GM23338 (cell line): Measurements from ENCODE around the gene XRN2. TPM values are rescaled to one million over a fixed set of nuclear protein-coding genes. Genes with fewer than 3 reads are reported as not detected.

ENCODE experiments used
- ATAC-seq: fragments of 200-7000 bp; cut with Tn5 transposase; 3 replicates; pipeline ENCODE4 v1.9.1; 2020
- DNase-seq: peaks from one replicate; pipeline ENCODE4 v3.0.0-alpha.2; 2015; ENCODE audit warnings: low spot score
- H2AFZ ChIP-seq: fragments of 200-600 bp; sonication (generic); 2 replicates; pipeline ENCODE4 v1.8.0; 2016; ENCODE audit warnings: antibody characterized with exemption, mild to moderate bottlenecking, moderate library complexity
- H3F3A ChIP-seq: fragments of 200-600 bp; sonication (generic); replicated peaks from 2 replicates; pipeline ENCODE4 v1.8.0; 2017; ENCODE audit warnings: antibody characterized with exemption, mixed run types, low read depth
- H3K27ac ChIP-seq: fragments of 200-600 bp; sonication (generic); 2 replicates; pipeline ENCODE4 v1.6.1; 2016; ENCODE audit warnings: low read depth
- H3K27me3 ChIP-seq: fragments of 200-600 bp; sonication (generic); 2 replicates; pipeline ENCODE4 v1.8.0; 2016; ENCODE audit warnings: mild to moderate bottlenecking, mixed run types, moderate library complexity; ENCODE audit not compliant: insufficient read depth
- H3K36me3 ChIP-seq: fragments of 200-600 bp; sonication (generic); 2 replicates; pipeline ENCODE4 v1.8.0; 2016; ENCODE audit warnings: mild to moderate bottlenecking; ENCODE audit not compliant: insufficient read depth
- H3K4me1 ChIP-seq: fragments of 200-600 bp; sonication (generic); 2 replicates; pipeline ENCODE4 v1.8.0; 2016; ENCODE audit warnings: mild to moderate bottlenecking, moderate library complexity; ENCODE audit not compliant: insufficient read depth
- H3K4me2 ChIP-seq: fragments of 200-600 bp; sonication (generic); 2 replicates; pipeline ENCODE4 v1.7.1; 2017; ENCODE audit warnings: mixed run types
- H3K4me3 ChIP-seq: fragments of 200-600 bp; sonication (generic); 2 replicates; pipeline ENCODE4 v1.6.1; 2016; ENCODE audit warnings: mixed run types
- H3K79me2 ChIP-seq: fragments of 200-600 bp; sonication (generic); replicated peaks from 2 replicates; pipeline ENCODE4 v1.8.0; 2017; ENCODE audit warnings: mild to moderate bottlenecking; ENCODE audit not compliant: insufficient read depth
- H3K9me2 ChIP-seq: fragments of 200-600 bp; sonication (generic); 2 replicates; pipeline ENCODE4 v1.8.0; 2017; ENCODE audit not compliant: insufficient read depth
- H4K20me1 ChIP-seq: fragments of 200-600 bp; sonication (generic); replicated peaks from 2 replicates; pipeline ENCODE4 v1.8.0; 2017; ENCODE audit warnings: mild to moderate bottlenecking; ENCODE audit not compliant: insufficient read depth
- H3K27ac Mint-ChIP-seq: 2 replicates; pipeline ENCODE4 v1.8.0; 2020; ENCODE audit warnings: inconsistent platforms, mild to moderate bottlenecking, moderate library complexity, mixed read lengths
- H3K27me3 Mint-ChIP-seq: 3 replicates; pipeline ENCODE4 v1.8.0; 2022; ENCODE audit warnings: low read depth, mild to moderate bottlenecking, moderate library complexity, mixed read lengths, inconsistent platforms; ENCODE audit not compliant: insufficient read depth, poor library complexity
- H3K36me3 Mint-ChIP-seq: 3 replicates; pipeline ENCODE4 v1.8.0; 2021; ENCODE audit warnings: low read depth, mild to moderate bottlenecking, inconsistent platforms, moderate library complexity, mixed read lengths
- H3K4me1 Mint-ChIP-seq: 3 replicates; pipeline ENCODE4 v1.8.0; 2020; ENCODE audit warnings: mild to moderate bottlenecking, inconsistent platforms, mixed read lengths
- H3K4me3 Mint-ChIP-seq: 3 replicates; pipeline ENCODE4 v1.8.0; 2021; ENCODE audit warnings: moderate library complexity, mild to moderate bottlenecking, inconsistent platforms, mixed read lengths
- H3K9me3 Mint-ChIP-seq: 3 replicates; pipeline ENCODE4 v1.8.0; 2020; ENCODE audit warnings: moderate library complexity, mild to moderate bottlenecking, inconsistent platforms, mixed read lengths
- CREB1 ChIP-seq: fragments of 250-450 bp; sonication (Bioruptor Pico); IDR thresholded peaks from 2 replicates; pipeline ENCODE4 v1.5.0; 2020; ENCODE audit warnings: low read depth, mild to moderate bottlenecking, moderate library complexity
- JUNB ChIP-seq: IDR thresholded peaks from one replicate; pipeline ENCODE4 v1.6.1; 2016; ENCODE audit warnings: antibody characterized with exemption; ENCODE audit not compliant: unreplicated experiment
- NANOG ChIP-seq: IDR thresholded peaks from 2 replicates; pipeline ENCODE4 v1.6.1; 2016; ENCODE audit warnings: antibody characterized with exemption, borderline replicate concordance
- STAT1 ChIP-seq: IDR thresholded peaks from one replicate; pipeline ENCODE4 v1.6.1; 2016; ENCODE audit warnings: antibody characterized with exemption; ENCODE audit not compliant: unreplicated experiment
- ZNF114 ChIP-seq: fragments of 250-450 bp; sonication (Bioruptor Pico); IDR thresholded peaks from 2 replicates; pipeline ENCODE4 v1.5.0; 2020; ENCODE audit warnings: mild to moderate bottlenecking, moderate library complexity
- ZNF331 ChIP-seq: fragments of 250-450 bp; sonication (Bioruptor Pico); IDR thresholded peaks from 2 replicates; pipeline ENCODE4 v1.5.0; 2020; ENCODE audit warnings: low read depth, mild to moderate bottlenecking, moderate library complexity
- polyA plus RNA-seq: library from polyadenylated mRNA; unstranded; fragments of >200 nt; fragmentation: Nextera tagmentation; extraction: Ambion mirVana; gene quantifications from 2 replicates; pipeline ENCODE4 v1.2.1, GENCODE V29; 2016
- total RNA-seq: library from RNA; depleted of rRNA; stranded (reverse); fragments of >200 nt; shearing (Covaris generic); gene quantifications from 2 replicates; pipeline ENCODE4 v1.2.3, GENCODE V29; 2014
- TF ChIP-seq, protein P1 (sequence below): IDR thresholded peaks from 2 replicates; pipeline ENCODE4 v1.6.1; 2016; ENCODE audit warnings: antibody characterized with exemption
- TF ChIP-seq, protein P2 (sequence below): IDR thresholded peaks from one replicate; pipeline ENCODE4 v1.6.1; 2018; ENCODE audit warnings: antibody characterized with exemption; ENCODE audit not compliant: unreplicated experiment
- TF ChIP-seq, protein P3 (sequence below), 2 experiments: fragments of 200-600 bp in 1 of 2; sonication (generic) in 1 of 2; conservative IDR thresholded peaks; 2 replicates each; pipeline versions ENCODE4 v1.5.1 to v1.6.1; 2016 to 2017; ENCODE audit warnings: antibody characterized with exemption in 2 of 2, low read depth in 2 of 2, mild to moderate bottlenecking in 2 of 2, moderate library complexity in 1 of 2

Gene XRN2
- total and polyA plus RNA-seq, 2 experiments from 2014 or later, result 113 to 150 TPM

DNA sequence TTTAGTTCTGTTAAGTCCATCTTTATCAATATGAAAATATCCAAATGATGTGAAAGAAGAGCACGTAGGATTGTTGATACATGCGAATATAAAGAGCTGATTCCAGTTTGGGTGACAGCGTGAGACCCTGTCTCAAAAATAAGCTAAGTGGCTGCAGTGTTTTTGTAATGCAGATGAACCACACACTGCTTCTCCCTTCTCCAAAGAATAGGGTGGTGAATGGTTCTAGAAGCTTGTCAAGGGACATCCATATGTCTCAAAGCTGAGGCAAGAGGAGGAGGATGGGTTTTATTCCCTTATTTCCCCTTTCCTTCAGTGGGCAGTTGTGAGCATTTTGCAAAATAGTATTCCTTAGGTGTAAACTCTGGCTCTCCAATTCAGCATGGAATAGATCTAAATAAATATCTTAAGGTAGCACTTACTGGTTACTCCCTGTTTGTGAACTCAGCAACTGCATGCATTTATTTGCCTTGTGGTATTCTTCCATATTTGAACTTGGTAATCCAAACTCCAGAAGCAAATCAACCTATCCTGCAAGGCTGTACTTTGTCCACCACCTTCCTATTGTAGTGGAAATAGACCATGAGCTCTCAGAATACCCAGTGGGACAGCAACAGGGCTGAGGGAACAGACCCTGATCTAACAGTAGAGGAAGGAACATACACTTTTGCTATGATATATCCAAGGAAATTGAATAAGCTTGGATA lies 38.0 kb downstream of the XRN2 start (continued):
- no peak for TF ChIP-seq JUNB
- TF ChIP-seq CREB1 (CRISPR knock-in tag), result no peak
- TF ChIP-seq NANOG, result no peak
- TF ChIP-seq, protein P1, sequence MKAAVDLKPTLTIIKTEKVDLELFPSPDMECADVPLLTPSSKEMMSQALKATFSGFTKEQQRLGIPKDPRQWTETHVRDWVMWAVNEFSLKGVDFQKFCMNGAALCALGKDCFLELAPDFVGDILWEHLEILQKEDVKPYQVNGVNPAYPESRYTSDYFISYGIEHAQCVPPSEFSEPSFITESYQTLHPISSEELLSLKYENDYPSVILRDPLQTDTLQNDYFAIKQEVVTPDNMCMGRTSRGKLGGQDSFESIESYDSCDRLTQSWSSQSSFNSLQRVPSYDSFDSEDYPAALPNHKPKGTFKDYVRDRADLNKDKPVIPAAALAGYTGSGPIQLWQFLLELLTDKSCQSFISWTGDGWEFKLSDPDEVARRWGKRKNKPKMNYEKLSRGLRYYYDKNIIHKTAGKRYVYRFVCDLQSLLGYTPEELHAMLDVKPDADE, result no peak
- no peak for TF ChIP-seq ZNF331 (CRISPR knock-in tag)
- TF ChIP-seq STAT1, result no peak
- TF ChIP-seq, protein P2, sequence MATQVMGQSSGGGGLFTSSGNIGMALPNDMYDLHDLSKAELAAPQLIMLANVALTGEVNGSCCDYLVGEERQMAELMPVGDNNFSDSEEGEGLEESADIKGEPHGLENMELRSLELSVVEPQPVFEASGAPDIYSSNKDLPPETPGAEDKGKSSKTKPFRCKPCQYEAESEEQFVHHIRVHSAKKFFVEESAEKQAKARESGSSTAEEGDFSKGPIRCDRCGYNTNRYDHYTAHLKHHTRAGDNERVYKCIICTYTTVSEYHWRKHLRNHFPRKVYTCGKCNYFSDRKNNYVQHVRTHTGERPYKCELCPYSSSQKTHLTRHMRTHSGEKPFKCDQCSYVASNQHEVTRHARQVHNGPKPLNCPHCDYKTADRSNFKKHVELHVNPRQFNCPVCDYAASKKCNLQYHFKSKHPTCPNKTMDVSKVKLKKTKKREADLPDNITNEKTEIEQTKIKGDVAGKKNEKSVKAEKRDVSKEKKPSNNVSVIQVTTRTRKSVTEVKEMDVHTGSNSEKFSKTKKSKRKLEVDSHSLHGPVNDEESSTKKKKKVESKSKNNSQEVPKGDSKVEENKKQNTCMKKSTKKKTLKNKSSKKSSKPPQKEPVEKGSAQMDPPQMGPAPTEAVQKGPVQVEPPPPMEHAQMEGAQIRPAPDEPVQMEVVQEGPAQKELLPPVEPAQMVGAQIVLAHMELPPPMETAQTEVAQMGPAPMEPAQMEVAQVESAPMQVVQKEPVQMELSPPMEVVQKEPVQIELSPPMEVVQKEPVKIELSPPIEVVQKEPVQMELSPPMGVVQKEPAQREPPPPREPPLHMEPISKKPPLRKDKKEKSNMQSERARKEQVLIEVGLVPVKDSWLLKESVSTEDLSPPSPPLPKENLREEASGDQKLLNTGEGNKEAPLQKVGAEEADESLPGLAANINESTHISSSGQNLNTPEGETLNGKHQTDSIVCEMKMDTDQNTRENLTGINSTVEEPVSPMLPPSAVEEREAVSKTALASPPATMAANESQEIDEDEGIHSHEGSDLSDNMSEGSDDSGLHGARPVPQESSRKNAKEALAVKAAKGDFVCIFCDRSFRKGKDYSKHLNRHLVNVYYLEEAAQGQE, result no peak

DNA sequence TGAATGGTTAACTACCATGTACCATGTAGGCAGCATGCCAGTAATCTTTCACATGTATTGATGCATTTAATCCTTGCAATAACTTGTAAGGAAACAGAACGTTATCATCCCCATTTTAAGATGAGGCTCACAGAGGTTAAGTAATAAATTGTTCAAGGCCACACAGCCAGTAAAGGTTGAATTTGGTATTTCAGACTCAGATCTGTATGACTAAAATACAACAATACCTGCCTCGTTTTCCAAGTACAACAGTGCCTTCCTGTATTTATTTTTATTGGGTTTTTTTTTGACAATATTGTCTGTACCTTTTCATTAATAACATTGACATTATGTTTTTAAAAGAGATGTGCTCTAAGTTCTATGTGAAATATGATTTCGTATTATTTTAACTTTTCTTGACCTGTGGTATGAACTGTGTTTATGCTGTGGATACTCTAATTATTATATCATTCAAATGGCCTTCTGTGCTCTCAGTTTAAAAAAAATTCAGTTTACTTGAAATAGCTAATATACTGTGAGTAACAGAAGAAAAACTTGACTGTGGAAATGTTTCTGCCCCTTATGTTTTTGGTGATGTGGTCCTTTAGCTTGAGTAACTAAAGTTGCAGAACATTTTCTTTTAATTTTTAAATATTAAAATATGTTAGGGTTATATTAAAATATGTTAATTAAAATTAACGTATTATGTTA lies 39.7 kb downstream of the XRN2 start:
- DNase-seq, result no peak
- H3K36me3 ChIP-seq, result peaks cover 44% of the 10 kb centered on the region
- Mint-ChIP-seq H3K36me3 (peaks cover 63% of the 10 kb centered on the region), H3K4me3 (no peak overlapping the region), H3K27ac (no peak overlapping the region), H3K9me3 (no peaks in the 10 kb centered on the region), H3K4me1 (peaks cover 14% of the 10 kb centered on the region), H3K27me3 (no peaks in the 10 kb centered on the region)
- no peaks in the 10 kb centered on the region for H3K9me2 ChIP-seq
- H3K27me3 ChIP-seq, result no peaks in the 10 kb centered on the region
- H4K20me1 ChIP-seq, result peaks cover 10% of the 10 kb centered on the region; the same call in 1 of the 2 replicates
- H3K4me3 ChIP-seq, result no peak overlapping the region
- H3K4me1 ChIP-seq, result peaks cover 10% of the 10 kb centered on the region
- H3K27ac ChIP-seq, result no peak overlapping the region
- no peak for ATAC-seq
- H3F3A ChIP-seq, result no peaks in the 10 kb centered on the region
- H3K79me2 ChIP-seq, result peaks cover 35% of the 10 kb centered on the region
- H3K4me2 ChIP-seq, result no peak overlapping the region
- no peak overlapping the region for H2AFZ ChIP-seq
- TF ChIP-seq ZNF331 (CRISPR knock-in tag), result no peak
- TF ChIP-seq STAT1, result no peak
- TF ChIP-seq, protein P2, result no peak
- TF ChIP-seq ZNF114 (CRISPR knock-in tag), result no peak
- TF ChIP-seq, protein P3, sequence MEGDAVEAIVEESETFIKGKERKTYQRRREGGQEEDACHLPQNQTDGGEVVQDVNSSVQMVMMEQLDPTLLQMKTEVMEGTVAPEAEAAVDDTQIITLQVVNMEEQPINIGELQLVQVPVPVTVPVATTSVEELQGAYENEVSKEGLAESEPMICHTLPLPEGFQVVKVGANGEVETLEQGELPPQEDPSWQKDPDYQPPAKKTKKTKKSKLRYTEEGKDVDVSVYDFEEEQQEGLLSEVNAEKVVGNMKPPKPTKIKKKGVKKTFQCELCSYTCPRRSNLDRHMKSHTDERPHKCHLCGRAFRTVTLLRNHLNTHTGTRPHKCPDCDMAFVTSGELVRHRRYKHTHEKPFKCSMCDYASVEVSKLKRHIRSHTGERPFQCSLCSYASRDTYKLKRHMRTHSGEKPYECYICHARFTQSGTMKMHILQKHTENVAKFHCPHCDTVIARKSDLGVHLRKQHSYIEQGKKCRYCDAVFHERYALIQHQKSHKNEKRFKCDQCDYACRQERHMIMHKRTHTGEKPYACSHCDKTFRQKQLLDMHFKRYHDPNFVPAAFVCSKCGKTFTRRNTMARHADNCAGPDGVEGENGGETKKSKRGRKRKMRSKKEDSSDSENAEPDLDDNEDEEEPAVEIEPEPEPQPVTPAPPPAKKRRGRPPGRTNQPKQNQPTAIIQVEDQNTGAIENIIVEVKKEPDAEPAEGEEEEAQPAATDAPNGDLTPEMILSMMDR (conservative IDR thresholded peaks at IDR 0.05; ENCODE audit: low read depth in 2 of 2), result no peak
